GM21576 (cell line): ENCODE measurements around the gene CSMD2.
"Not testable (repeated sequence)": the region's sequence is repeated elsewhere in the genome, so short reads cannot be mapped to it uniquely, and the experiment has no call there.

Experiments used
- ATAC-seq: cut with Tn5 transposase; IDR thresholded peaks from one replicate; pipeline ENCODE4 v1.9.1; 2021; ENCODE audit warnings: mild to moderate bottlenecking, moderate library complexity; ENCODE audit not compliant: unreplicated experiment

CSMD2 gene

DNA sequence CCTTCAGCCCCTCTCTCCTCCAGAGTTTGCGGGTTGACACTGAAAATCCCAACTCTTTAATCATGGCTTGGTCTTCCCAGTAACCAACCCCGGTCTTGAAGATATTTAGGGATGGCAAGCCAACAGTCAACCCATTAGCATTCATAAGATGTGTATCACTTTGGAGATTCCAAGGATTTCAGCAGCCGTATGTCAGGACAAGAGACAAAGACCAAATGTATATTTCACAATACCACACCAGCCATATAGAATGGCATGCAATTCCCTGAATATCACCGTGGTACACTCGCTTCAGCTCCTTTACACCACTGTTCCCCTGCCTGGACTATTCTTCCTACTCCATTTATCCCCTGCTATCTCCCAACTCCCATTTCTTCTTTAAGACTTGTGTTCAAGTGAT is 109.2 kb downstream of the CSMD2 start:
- ATAC-seq, result no peak

DNA sequence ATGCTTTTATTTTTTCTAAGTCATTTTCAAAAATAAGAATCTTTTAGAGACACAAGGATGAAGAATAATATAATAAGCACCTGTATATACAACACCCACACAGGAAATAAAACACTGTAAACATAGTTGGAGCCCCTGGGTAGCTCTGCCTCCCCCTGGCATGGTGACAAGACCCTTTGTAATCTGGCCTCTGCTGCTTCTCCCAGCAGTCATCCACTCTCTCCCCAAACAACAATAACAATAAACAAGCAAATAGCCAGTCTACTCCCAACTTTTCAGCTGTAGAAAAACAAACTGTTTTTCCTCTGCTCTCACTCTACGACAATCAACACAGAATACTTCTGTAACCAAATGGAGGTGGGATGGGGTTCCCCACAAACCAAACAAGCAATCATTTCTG is 110.1 kb downstream of the CSMD2 start:
- no peak for ATAC-seq

DNA sequence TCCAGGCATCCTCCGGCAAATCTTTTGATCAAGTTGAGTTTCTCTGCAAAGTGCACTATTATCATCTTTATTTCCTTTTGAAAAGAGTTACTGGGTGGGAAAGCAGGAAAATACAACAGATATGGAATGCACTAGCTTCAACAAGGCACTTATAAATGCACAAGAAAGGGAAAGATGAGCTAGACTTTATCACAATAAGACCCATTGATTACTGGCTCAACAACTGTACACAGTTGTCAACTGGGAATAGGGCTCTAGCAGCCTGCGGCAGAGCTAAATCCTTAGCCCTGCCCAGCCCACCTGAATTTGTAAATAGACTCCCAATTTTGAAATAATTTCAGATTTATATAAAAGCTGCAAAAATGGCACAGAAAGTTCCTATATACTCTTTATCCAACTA is 111.4 kb downstream of the CSMD2 start:
- ATAC-seq, result no peak

DNA sequence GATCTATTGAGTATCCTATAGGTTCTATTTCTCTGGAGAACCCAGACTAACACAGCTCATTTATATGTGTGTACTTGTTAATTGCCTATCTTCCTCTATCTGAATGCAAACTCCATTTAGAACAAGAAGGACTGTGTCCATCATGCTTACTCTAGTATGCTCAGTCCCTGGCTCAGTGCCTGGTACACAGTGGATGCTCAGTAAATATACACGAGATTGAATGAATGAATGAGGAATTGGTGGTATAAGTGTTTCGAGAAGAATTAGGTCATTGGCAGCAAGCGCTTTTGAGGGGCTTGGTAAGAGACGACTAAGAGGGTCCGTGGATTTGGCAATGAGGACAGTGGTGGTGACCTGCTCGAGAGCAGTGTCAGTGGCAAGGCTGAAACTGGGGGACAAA is 112.5 kb downstream of the CSMD2 start:
- ATAC-seq, result no peak

DNA sequence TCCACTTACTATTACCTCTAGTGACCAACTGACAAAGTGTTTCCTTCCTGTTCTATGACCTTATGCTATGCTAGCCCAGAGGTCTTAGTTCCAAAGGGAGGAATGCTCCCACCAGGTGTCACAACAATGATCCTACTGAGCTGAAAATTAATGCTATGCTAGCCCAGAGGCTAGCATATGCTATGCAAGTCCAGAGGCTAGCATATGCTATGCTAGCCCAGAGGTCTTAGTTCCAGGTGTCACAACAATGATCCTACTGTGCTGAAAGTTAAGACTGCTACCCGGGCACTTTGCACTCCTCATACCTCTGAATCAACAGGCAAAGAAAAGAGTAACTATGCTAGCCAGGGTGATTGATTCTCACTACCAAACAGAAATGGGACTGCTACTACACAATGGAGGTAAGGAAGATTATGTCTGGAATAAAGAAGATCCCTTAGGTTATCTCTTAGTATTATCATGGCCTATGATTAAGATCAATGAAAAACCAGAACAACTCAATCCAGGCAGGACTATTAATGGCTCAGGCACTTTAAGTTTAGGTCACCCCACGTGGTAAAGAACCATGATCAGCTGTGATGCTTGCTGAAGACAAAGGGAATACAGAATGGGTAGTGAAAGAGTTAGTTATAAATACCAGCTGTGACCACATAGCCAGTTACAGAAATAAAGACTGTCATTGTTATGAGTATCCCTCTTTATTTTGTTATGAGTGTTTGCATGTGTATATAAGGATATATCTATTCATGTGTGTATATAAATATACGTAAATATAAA is 114.1 kb downstream of the CSMD2 start:
- ATAC-seq, result no peak

DNA sequence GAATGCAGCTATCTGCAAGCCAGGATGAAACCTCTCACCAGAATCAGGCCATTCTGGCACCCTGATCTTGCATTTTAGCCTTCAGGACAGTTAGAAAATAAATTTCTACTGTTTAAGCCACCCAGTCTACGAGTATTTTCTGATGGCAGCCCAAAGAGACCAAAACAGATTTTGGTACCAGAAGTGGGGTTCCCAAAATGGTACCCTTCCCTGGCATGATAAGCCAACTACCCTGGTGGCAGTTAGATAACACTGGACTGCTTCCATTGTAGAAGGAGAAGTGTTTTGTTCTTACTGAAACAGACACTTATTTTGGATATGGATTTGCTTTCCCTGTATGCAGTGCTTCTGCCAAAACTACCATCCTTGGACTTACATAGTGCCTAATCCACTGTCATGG is 115.0 kb downstream of the CSMD2 start:
- no peak for ATAC-seq

DNA sequence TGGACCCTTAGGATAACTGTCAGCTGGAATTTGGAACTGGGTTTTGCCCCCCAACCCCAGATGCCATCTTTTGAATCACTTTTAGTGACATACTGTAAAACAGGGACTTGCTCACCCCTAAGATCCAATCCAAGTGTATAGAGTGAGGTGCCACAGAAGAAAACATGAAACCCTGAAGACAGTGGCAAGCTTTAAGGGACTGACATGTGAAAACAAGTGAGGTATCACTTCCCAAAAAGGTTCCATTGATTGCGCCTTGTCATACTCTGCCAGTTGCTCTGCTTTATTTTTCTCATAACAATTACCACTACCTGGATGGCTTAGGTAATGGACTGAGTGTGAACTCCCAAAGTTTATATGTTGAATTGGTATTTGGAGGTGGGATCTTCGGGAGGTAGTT is 115.6 kb downstream of the CSMD2 start:
- ATAC-seq, result no peak

DNA sequence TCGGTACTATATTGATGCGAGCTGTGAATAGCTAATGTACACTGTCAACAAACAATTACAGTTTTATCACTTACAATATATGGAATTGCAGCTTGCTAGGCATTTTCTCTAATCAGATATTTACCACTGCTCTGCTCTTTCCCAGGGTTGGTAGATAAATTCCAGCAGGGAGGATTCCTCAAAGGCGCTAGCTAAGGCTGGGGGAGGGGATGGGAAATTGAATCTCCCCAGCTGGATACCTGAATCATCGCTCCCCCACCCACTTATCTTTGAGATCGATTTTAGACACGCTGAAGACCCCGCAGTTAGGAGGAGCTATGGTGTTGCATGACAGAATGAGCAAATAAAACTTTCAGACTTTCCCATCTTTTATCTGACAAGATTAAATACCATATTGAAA is 127.2 kb downstream of the CSMD2 start:
- no peak for ATAC-seq

DNA sequence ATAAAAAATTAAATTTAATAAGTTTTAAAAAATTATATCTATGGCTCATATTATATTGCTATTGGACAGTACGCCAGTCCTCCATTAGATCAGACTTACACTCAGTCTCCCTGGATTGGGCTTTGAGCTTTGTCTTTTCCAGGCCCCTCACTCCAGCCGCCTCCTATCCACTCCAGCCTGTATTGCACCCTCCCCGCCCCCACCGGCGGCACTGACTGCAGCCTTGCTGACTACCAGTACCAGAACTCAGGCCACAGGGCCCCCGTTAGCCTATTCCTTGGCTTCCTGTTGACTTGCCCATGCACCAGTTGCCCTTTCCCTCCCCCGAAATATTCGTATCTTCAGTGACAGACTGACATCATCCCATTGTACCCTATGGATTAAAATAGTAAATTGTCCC is 127.9 kb downstream of the CSMD2 start:
- no peak for ATAC-seq

DNA sequence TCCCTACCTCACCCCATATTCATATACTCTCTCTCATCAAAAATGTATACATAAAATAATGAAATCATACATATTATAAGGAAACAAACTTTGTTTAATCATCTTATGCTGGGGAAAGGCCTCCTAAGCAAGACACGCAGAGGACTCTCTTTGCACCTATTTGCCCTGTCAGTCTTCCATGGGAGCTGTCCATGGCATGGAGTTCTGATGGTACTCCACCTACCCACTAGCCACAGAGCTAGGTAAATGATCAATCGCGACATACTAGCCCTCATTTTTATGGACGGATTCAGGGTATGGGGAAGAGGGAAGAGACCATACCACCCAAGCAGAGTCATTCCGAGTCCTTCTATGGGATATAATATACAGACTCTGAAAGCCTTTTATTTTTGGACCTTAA is 131.0 kb downstream of the CSMD2 start:
- ATAC-seq, result no peak

DNA sequence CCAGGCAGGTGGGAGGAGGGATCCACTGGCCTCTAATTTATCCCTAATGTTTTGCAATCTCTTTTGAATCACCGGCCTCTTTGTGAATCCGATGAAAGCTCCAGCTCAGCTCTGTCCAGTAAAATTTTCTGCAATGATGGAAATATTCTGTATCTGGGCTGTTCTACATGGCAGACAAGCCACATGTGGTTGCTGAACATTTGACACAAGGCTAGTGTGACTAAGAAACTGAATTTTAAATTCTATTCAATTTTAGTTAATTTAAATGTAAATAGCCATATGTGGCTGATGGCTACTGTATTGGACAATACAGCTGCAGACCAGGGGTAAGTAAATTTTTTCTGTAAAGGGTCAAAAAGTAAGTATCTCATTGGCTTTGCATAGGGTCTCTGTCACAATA is 135.1 kb downstream of the CSMD2 start:
- ATAC-seq, result no peak

DNA sequence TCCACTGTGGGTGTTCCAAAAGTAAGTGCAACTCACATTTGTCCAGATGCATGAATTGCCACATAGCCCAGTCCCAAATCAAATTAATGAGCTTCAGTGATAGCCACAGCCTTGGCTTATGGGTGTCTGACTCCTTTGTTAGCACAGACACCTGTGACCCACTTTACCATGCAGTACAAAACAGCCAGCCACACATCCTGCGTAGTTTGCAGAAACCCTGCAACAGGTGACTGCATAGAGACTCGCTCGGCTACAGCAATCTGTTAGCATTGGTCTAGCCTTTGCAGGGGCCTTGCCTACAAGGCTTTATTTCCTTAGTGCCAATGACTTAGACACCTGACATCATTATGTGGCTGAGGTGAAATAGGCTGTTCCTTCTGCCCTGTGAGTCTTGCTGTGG is 135.5 kb downstream of the CSMD2 start:
- ATAC-seq, result no peak

DNA sequence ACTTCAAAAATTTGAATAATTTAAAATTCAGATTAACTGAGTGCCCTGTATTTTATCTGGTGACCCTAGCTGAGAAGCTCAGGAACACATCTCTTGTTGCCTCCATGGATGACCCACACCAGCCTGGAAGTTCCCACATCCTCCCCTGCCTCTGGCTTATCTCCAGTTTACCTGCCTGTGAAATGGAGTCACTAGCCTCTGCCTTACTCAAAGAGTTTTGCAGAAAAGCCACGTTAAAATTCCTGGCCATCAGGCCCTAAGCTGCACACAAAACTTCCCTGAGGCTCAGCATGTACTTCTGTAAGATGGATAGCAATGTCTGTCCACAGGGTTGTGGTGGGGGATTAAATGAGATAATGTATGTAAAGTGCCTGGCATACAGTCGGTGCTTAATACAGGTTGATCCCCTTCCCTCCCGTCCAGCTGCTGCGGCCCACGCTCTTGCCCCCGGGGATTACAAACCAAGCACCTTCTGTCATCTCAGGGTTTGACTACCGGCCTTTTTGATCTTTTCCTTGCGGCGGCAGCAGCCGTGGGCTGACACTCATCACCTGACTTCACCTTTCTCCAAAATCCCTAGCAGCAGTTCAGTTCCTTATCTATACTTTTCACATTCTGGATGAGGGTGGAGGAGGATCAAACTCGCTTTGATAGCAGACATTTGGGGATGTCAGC is 136.5 kb downstream of the CSMD2 start:
- no peak for ATAC-seq

DNA sequence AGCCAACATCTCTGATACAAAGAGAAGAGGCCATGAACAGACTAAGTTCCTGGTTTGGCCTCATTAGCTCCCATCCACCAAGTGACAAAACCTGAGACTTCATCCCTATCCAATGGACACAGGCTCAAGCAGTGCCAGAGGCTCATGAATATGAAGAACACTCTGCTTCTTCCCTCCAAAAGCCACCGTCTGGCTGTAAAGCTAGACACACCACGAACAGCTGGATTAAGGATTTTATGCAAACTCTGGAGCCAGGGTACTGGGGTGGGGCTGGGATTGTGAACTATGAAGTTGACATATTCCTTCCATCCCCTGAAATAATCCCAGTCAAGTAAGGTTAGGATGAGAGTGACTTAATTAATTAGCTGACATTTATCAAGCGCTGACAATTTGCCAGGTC is 139.4 kb downstream of the CSMD2 start:
- ATAC-seq, result no peak

DNA sequence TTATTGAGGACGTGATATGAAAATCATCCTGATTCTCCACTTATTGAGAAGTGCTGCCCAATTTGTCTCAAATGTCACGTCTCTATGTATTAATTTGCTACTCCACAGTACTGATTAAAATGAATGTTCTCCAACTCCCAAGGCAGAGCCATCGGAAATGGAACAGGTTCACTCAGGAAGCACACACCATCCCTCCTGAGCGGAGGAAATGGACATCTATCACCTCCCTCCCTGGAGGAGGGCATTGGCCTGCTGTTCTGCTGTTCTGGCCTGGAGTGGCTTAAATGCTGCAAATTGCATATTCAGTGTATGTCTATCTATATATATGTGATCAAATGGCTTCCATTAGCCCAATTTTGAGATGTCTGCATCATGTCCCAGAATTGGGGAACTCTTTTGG is 140.5 kb downstream of the CSMD2 start:
- ATAC-seq, result no peak

DNA sequence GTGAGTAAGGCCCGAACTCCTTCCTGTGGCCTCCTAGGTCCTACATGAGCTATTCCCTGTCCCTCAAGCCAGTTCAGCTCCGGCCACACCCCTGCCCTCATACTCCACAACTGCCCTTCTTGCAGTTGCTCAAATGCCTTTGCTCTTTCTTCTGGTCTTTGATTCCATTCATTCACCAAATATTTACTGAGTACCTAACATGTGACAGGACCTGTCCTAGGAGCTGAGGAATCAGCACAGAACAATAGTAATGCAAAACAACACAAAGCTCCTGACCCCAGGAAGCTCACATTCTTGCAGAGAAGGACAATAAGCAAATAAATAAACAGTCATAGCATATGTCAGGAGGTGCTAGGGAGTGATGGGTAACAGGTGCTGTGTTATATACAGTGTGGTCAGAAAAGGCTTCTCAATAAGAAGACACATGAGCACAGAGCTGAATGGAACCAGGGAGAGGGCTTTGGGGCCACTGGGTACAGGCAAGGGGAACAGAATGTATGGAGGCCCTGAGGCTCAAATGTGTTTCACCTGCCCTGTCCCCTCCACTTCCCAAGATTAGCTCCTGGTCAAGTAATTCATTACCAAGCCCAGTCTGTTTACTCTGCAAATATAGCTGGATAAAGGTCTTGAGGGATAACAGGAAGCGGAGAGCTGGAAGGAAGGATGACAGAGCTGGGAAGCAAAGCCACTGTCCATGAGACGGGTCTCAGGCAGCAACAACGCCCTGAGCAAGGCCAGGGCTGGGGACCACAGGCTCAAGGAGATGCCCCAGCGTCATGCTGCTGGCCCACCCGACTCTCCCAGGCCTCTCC is 145.1 kb downstream of the CSMD2 start:
- ATAC-seq, result no peak

DNA sequence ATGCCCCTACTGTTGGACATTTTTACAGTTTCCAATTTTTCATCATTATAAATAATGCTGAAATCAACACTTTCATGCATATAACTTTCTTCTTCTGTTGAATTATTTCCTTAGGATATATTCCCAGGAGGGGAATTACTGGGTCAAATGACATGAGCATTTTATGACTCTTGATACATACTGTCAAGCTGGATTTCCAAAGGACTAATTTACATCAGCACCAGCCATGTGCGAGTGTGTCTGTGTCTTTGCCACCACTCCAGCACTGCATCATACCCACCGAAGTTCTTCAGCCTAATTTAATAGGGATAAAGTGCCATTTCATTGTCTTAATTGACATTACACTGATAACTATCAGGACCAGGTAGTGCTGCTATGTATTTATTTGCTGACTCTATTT is 146.7 kb downstream of the CSMD2 start:
- ATAC-seq, result no peak

DNA sequence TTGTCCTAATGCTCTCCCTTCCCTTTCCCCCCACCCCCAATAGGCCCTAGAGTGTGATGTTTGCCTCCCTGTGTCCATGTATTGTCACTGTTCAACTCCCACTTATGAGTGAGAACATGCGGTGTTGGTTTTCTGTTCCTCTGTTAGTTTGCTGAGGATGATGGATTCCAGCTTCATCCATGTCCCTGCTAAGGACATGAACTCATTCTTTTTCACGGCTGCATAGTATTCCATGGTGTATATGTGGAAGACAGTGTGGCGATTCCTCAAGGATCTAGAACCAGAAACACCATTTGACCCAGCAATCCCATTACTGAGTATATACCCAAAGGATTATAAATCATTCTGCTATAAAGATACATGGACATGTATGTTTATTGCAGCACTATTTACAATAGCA is 148.7 kb downstream of the CSMD2 start:
- ATAC-seq, result not testable (repeated sequence)

DNA sequence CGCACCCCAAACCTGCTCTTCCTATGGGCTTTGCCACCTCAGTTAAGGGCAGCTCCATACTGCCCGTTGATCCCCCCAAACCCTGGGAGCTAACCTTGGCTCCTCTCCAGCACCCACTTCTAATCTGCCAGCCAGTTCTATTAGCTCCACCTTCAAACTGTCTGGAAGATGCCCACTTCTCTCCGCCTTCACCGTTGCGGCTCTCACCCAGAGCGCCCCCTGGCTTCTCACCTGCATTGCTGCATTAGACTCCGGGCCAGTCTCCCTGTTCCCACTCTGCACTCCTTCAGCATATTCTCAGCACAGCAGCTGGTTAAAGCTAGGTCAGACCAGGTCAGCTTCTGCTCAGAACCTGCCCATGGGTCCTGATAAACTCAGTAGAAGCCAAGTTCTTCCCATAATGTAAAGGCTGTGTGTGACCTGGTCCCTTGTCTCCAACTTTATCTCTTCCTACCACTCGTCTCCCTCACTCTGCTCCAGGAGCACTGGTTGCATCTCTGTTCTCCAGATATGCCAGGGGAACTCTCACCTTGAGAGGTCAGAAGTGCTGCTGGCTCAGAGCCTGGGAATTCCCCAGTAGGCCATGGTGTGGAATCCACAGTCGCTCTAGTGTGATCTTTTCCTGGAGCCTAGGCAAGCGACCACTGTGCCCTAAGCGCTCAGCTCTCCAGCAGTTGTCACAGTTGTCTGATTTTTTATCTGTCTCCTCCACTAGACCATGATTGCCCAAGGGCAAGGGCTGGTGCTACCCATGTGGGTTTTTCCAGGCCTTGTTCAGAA is 150.9 kb downstream of the CSMD2 start:
- no peak for ATAC-seq

DNA sequence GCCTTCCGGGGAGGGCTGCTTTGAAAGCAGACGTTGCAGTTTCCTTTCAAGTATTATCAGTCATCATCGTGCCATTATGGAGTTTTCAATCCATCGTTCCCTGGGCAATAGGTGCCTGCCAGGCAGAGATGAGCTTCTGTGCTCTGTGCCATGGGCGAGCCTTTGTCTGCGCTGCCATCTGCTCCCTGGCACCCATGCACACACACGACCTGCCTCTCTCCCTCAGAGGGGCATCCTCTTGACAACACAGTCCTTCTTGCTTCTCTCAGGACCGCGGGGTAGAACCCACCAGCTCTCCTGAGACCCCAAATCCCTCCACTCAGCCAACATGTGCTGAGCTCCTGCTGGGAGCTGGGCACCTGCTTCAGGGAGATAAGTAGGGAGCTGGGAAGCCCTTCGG is 151.9 kb downstream of the CSMD2 start:
- ATAC-seq, result no peak

DNA sequence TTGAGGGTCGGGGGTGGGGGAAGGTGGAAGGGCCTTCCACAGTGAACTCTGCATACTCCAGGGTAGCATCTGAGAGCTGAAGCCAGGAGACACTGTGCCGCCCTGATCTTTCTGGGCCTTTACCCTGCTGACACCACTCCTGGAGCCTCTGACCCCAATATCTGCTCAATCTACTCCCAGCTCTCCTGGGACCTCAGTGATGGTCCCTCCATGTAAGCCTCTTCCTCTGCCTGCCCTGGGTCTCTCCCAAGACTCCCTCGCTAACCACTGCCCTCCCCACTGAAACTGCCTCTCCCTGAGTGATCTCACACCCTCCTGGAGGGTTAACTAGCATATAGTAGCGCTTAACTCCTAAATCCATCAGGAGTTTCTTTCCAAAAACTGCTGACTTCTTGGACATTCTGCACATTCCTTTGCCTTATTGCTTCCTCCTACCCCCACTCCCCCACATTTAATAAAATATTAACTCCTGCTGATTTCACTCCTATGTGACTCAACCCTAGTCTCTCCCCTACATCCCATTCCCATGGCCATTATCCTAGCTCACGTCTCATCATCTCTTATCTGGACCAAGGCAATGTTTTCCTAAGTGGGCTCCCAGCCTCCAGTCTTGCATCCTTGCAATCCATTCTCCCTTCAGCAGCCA is 155.6 kb downstream of the CSMD2 start:
- ATAC-seq, result no peak
